ENCODE data around the gene PPM1J. TPM values are rescaled to one million over a fixed set of nuclear protein-coding genes. Genes with fewer than 3 reads are reported as not detected.
A peak's percentile ranks its signal among the peaks of the same experiment; 100 is the strongest.

The PPM1J gene
- total RNA-seq, 1 experiment from 2014 or later = 19.3 TPM

DNA sequence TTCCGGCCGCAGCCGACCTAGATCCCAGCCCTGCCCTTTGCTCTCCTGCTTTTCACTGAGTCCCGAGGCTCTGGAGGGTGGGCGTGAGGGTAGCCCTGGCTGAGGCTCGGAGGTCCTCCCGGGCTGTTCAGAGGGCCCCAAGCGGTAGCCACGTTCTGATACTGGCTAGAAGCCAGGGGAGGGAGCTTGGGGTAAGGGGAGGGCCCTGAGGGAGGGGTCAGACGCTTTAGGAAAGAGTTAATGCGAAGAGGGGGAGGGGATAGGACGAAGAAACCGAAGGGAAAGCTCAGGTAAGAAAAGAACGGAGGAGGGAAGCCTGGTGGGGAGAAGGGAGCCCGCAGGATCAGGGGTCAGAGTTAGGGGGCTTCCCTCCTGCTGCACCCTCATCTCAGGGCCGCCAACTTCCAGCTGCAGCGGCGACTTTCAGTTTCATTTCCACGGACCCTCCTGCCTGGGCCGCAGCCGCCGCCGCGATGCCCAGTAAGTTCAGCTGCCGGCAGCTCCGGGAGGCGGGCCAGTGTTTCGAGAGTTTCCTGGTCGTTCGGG, 40.6 kb downstream of the PPM1J start, which contains the start of gene MOV10:
TSS of gene MOV10 (plus strand) at position 220 of the 546 bp plus-strand sequence. CDS start at position 474, 254 bp downstream.
- ATAC-seq (peak; percentile 85), DNase-seq (ENCODE audit: low spot score) (peak; percentile 72)
- peak within 1 kb of the TSS; percentile 89 for H3K4me3 Mint-ChIP-seq
- peaks cover 17% of the 10 kb centered on the region for H3K36me3 Mint-ChIP-seq
- H3K4me1 Mint-ChIP-seq = peaks cover 68% of the 10 kb centered on the region
- no peaks in the 10 kb centered on the region for H3K9me3 Mint-ChIP-seq
- ChIA-PET POLR2A (interaction anchor here (0.5 to 2.3 kb wide), 15 partner anchors 10 to 283 kb away, joined by 3 to 16 read pairs (median 4); partner anchors contain the start of genes PPM1J and ST7L), CTCF (interaction anchor here (0.5 to 3.6 kb wide), 22 partner anchors 13 to 1129 kb away, joined by 3 to 23 read pairs (median 4); partner anchors contain the start of genes CAPZA1, LRIG2, PPM1J and SLC16A1)
- H3K27ac Mint-ChIP-seq = peak within 1 kb of the TSS; percentile 92
- H3K27me3 Mint-ChIP-seq (ENCODE audit: low read depth) = peaks cover 10% of the 10 kb centered on the region; the same call in 1 of the 2 replicates
- TF ChIP-seq TEAD4 (CRISPR knock-in tag; IDR thresholded peaks at IDR 0.05) = no peak
- no peak for TF ChIP-seq ZNF416 (CRISPR knock-in tag; IDR thresholded peaks at IDR 0.05)
- TF ChIP-seq, protein P1, sequence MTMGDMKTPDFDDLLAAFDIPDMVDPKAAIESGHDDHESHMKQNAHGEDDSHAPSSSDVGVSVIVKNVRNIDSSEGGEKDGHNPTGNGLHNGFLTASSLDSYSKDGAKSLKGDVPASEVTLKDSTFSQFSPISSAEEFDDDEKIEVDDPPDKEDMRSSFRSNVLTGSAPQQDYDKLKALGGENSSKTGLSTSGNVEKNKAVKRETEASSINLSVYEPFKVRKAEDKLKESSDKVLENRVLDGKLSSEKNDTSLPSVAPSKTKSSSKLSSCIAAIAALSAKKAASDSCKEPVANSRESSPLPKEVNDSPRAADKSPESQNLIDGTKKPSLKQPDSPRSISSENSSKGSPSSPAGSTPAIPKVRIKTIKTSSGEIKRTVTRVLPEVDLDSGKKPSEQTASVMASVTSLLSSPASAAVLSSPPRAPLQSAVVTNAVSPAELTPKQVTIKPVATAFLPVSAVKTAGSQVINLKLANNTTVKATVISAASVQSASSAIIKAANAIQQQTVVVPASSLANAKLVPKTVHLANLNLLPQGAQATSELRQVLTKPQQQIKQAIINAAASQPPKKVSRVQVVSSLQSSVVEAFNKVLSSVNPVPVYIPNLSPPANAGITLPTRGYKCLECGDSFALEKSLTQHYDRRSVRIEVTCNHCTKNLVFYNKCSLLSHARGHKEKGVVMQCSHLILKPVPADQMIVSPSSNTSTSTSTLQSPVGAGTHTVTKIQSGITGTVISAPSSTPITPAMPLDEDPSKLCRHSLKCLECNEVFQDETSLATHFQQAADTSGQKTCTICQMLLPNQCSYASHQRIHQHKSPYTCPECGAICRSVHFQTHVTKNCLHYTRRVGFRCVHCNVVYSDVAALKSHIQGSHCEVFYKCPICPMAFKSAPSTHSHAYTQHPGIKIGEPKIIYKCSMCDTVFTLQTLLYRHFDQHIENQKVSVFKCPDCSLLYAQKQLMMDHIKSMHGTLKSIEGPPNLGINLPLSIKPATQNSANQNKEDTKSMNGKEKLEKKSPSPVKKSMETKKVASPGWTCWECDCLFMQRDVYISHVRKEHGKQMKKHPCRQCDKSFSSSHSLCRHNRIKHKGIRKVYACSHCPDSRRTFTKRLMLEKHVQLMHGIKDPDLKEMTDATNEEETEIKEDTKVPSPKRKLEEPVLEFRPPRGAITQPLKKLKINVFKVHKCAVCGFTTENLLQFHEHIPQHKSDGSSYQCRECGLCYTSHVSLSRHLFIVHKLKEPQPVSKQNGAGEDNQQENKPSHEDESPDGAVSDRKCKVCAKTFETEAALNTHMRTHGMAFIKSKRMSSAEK (CRISPR knock-in tag; IDR thresholded peaks at IDR 0.05; ENCODE audit: borderline replicate concordance) = peak; percentile 79; the same call in 1 of the 2 replicates
- no peak for TF ChIP-seq RELA (CRISPR knock-in tag; IDR thresholded peaks at IDR 0.05; ENCODE audit: borderline replicate concordance)
- no peak for TF ChIP-seq GRHL2 (CRISPR knock-in tag; IDR thresholded peaks at IDR 0.05; ENCODE audit: insufficient replicate concordance, severe bottlenecking)
- TF ChIP-seq ZNF263 (CRISPR knock-in tag; IDR thresholded peaks at IDR 0.05; ENCODE audit: low read depth) = no peak
- TF ChIP-seq ZNF219 (CRISPR knock-in tag; IDR thresholded peaks at IDR 0.05; ENCODE audit: borderline replicate concordance) = no peak
- TF ChIP-seq, protein P2, sequence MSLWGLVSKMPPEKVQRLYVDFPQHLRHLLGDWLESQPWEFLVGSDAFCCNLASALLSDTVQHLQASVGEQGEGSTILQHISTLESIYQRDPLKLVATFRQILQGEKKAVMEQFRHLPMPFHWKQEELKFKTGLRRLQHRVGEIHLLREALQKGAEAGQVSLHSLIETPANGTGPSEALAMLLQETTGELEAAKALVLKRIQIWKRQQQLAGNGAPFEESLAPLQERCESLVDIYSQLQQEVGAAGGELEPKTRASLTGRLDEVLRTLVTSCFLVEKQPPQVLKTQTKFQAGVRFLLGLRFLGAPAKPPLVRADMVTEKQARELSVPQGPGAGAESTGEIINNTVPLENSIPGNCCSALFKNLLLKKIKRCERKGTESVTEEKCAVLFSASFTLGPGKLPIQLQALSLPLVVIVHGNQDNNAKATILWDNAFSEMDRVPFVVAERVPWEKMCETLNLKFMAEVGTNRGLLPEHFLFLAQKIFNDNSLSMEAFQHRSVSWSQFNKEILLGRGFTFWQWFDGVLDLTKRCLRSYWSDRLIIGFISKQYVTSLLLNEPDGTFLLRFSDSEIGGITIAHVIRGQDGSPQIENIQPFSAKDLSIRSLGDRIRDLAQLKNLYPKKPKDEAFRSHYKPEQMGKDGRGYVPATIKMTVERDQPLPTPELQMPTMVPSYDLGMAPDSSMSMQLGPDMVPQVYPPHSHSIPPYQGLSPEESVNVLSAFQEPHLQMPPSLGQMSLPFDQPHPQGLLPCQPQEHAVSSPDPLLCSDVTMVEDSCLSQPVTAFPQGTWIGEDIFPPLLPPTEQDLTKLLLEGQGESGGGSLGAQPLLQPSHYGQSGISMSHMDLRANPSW (CRISPR knock-in tag; conservative IDR thresholded peaks at IDR 0.05; ENCODE audit: low read depth) = no peak
- TF ChIP-seq NR1H2 (CRISPR knock-in tag; IDR thresholded peaks at IDR 0.05) = no peak
- TF ChIP-seq MXD4 (CRISPR knock-in tag; IDR thresholded peaks at IDR 0.05; ENCODE audit: borderline replicate concordance) = no peak
- TF ChIP-seq, protein P3, sequence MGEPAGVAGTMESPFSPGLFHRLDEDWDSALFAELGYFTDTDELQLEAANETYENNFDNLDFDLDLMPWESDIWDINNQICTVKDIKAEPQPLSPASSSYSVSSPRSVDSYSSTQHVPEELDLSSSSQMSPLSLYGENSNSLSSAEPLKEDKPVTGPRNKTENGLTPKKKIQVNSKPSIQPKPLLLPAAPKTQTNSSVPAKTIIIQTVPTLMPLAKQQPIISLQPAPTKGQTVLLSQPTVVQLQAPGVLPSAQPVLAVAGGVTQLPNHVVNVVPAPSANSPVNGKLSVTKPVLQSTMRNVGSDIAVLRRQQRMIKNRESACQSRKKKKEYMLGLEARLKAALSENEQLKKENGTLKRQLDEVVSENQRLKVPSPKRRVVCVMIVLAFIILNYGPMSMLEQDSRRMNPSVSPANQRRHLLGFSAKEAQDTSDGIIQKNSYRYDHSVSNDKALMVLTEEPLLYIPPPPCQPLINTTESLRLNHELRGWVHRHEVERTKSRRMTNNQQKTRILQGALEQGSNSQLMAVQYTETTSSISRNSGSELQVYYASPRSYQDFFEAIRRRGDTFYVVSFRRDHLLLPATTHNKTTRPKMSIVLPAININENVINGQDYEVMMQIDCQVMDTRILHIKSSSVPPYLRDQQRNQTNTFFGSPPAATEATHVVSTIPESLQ (CRISPR knock-in tag; IDR thresholded peaks at IDR 0.05) = no peak
- no peak for TF ChIP-seq CBFB (CRISPR knock-in tag; IDR thresholded peaks at IDR 0.05; ENCODE audit: low read depth)
- TF ChIP-seq SMAD4 (CRISPR knock-in tag; IDR thresholded peaks at IDR 0.05) = no peak
- TF ChIP-seq, protein P4, sequence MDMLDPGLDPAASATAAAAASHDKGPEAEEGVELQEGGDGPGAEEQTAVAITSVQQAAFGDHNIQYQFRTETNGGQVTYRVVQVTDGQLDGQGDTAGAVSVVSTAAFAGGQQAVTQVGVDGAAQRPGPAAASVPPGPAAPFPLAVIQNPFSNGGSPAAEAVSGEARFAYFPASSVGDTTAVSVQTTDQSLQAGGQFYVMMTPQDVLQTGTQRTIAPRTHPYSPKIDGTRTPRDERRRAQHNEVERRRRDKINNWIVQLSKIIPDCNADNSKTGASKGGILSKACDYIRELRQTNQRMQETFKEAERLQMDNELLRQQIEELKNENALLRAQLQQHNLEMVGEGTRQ (CRISPR knock-in tag; IDR thresholded peaks at IDR 0.05) = no peak
- TF ChIP-seq HMGA2 (CRISPR knock-in tag; IDR thresholded peaks at IDR 0.05) = no peak
- TF ChIP-seq, protein P5, sequence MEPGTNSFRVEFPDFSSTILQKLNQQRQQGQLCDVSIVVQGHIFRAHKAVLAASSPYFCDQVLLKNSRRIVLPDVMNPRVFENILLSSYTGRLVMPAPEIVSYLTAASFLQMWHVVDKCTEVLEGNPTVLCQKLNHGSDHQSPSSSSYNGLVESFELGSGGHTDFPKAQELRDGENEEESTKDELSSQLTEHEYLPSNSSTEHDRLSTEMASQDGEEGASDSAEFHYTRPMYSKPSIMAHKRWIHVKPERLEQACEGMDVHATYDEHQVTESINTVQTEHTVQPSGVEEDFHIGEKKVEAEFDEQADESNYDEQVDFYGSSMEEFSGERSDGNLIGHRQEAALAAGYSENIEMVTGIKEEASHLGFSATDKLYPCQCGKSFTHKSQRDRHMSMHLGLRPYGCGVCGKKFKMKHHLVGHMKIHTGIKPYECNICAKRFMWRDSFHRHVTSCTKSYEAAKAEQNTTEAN (CRISPR knock-in tag; IDR thresholded peaks at IDR 0.05) = no peak
- TF ChIP-seq ZNF121 (CRISPR knock-in tag; IDR thresholded peaks at IDR 0.05) = no peak
- TF ChIP-seq, protein P6, sequence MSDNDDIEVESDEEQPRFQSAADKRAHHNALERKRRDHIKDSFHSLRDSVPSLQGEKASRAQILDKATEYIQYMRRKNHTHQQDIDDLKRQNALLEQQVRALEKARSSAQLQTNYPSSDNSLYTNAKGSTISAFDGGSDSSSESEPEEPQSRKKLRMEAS (CRISPR knock-in tag; IDR thresholded peaks at IDR 0.05) = peak; percentile 41; the same call in 1 of the 2 replicates
- no peak; the same call in 1 of the 2 replicates for TF ChIP-seq KAT7 (CRISPR knock-in tag; IDR thresholded peaks at IDR 0.05; ENCODE audit: borderline replicate concordance)
- TF ChIP-seq ZNF138 (CRISPR knock-in tag; conservative IDR thresholded peaks at IDR 0.05) = no peak
- TF ChIP-seq NFYB (CRISPR knock-in tag; conservative IDR thresholded peaks at IDR 0.05; ENCODE audit: low read depth) = no peak
- TF ChIP-seq ATF1 (CRISPR knock-in tag; IDR thresholded peaks at IDR 0.05) = no peak
- TF ChIP-seq, protein P7, sequence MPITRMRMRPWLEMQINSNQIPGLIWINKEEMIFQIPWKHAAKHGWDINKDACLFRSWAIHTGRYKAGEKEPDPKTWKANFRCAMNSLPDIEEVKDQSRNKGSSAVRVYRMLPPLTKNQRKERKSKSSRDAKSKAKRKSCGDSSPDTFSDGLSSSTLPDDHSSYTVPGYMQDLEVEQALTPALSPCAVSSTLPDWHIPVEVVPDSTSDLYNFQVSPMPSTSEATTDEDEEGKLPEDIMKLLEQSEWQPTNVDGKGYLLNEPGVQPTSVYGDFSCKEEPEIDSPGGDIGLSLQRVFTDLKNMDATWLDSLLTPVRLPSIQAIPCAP (CRISPR knock-in tag; IDR thresholded peaks at IDR 0.05) = no peak
- TF ChIP-seq, protein P8, sequence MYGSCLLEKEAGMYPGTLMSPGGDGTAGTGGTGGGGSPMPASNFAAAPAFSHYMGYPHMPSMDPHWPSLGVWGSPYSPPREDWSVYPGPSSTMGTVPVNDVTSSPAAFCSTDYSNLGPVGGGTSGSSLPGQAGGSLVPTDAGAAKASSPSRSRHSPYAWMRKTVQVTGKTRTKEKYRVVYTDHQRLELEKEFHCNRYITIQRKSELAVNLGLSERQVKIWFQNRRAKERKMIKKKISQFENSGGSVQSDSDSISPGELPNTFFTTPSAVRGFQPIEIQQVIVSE (CRISPR knock-in tag; IDR thresholded peaks at IDR 0.05; ENCODE audit: borderline replicate concordance) = no peak
